ENCODE results near the gene PHYHD1.

PHYHD1 gene

DNA sequence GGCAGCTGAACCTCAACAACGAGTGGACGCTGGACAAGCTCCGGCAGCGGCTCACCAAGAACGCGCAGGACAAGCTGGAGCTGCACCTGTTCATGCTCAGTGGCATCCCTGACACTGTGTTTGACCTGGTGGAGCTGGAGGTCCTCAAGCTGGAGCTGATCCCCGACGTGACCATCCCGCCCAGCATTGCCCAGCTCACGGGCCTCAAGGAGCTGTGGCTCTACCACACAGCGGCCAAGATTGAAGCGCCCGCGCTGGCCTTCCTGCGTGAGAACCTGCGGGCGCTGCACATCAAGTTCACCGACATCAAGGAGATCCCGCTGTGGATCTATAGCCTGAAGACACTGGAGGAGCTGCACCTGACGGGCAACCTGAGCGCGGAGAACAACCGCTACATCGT, 12.4 kb upstream of the PHYHD1 start:
- no peak overlapping the region for H3K4me3 ChIP-seq (ENCODE audit: low read depth, low read length)
- H3K9me3 ChIP-seq (ENCODE audit: severe bottlenecking): no peaks in the 10 kb centered on the region
- H3K36me3 ChIP-seq: peaks cover 67% of the 10 kb centered on the region
- H3K27me3 ChIP-seq (ENCODE audit: insufficient read depth, low read depth, severe bottlenecking): no peaks in the 10 kb centered on the region
- no peak overlapping the region for H3K27ac ChIP-seq
- no peak for DNase-seq
- TF ChIP-seq, protein P1, sequence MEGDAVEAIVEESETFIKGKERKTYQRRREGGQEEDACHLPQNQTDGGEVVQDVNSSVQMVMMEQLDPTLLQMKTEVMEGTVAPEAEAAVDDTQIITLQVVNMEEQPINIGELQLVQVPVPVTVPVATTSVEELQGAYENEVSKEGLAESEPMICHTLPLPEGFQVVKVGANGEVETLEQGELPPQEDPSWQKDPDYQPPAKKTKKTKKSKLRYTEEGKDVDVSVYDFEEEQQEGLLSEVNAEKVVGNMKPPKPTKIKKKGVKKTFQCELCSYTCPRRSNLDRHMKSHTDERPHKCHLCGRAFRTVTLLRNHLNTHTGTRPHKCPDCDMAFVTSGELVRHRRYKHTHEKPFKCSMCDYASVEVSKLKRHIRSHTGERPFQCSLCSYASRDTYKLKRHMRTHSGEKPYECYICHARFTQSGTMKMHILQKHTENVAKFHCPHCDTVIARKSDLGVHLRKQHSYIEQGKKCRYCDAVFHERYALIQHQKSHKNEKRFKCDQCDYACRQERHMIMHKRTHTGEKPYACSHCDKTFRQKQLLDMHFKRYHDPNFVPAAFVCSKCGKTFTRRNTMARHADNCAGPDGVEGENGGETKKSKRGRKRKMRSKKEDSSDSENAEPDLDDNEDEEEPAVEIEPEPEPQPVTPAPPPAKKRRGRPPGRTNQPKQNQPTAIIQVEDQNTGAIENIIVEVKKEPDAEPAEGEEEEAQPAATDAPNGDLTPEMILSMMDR (IDR thresholded peaks at IDR 0.05; ENCODE audit: low read depth, low read length): no peak

DNA sequence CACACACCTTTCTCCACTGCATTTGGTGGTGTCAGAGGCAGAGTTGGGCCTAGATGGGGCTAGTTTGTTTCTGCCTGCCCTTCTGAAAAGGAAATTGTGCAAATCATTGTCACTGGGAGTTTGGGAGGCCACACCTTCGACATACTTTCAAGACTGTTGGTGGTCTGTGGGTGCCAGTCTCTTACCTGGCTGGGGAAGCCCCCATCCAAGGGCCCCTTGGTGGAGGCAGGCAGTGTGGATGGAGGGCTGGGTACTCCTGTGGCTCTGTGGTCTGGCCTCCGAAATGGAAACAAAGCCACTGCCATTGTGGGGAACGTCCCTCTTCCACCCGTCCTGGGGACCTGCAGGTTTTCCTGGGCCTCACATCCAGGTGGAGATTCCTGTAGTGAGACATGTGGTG, 10.9 kb upstream of the PHYHD1 start:
- TF ChIP-seq, protein P1 (IDR thresholded peaks at IDR 0.05; ENCODE audit: low read depth, low read length): no peak
- DNase-seq: no peak
- Histone ChIP-seq H3K27me3 (ENCODE audit: insufficient read depth, low read depth, severe bottlenecking) (no peaks in the 10 kb centered on the region), H3K4me3 (ENCODE audit: low read depth, low read length) (no peak overlapping the region), H3K9me3 (ENCODE audit: severe bottlenecking) (no peaks in the 10 kb centered on the region), H3K27ac (no peak overlapping the region), H3K36me3 (peaks cover 79% of the 10 kb centered on the region)

DNA sequence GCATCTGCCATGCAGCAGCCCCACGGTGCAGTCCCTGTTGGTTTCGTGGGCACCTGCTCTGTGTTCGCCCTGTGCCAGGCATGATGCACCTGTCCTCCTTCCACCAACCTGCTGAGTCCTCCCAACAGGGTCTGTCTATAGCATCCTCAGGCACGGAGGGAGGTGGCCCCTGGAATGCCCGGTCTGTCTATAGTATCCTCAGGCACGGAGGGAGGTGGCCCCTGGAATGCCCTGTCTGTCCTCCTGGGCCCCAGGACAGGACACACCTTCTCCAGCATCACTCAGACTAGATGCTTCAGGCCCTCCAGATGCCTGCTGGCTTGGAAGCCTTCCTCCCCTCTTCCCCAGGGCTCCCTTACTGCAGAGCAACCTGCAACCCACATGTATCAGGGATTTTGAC, 9.9 kb upstream of the PHYHD1 start:
- Histone ChIP-seq H3K36me3 (peaks cover 84% of the 10 kb centered on the region), H3K27ac (no peak overlapping the region), H3K9me3 (ENCODE audit: severe bottlenecking) (no peaks in the 10 kb centered on the region), H3K4me3 (ENCODE audit: low read depth, low read length) (no peak overlapping the region), H3K27me3 (ENCODE audit: insufficient read depth, low read depth, severe bottlenecking) (no peaks in the 10 kb centered on the region)
- TF ChIP-seq, protein P1 (IDR thresholded peaks at IDR 0.05; ENCODE audit: low read depth, low read length): no peak
- DNase-seq: no peak

DNA sequence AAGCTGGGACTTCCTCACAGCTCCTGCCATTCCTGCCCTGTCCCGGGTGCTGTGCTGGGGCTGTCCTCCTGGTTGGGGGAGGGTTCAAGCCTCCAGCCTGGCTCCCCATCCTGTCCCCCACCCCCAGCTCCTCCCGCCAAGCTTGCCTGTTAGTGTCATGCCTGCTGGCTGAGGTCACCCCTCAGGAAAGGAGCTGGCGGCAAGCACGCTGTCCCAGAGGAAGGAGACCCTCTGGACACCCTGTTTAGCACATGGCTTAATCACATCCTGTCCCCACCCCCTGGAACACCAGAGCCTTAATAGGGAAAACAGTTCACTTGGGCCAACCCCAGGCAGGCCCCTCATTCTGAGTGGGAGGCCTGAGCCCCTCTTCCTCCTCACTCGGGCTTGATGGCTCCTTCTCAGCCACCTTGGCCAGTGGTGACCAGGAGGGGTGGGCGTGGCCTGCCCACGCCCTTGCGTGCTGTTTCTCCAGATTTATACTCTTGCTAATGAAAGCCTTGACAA, 9.2 kb upstream of the PHYHD1 start:
- DNase-seq: no peak
- Histone ChIP-seq H3K4me3 (ENCODE audit: low read depth, low read length) (no peak overlapping the region), H3K27me3 (ENCODE audit: insufficient read depth, low read depth, severe bottlenecking) (no peaks in the 10 kb centered on the region), H3K27ac (no peak overlapping the region), H3K9me3 (ENCODE audit: severe bottlenecking) (no peaks in the 10 kb centered on the region), H3K36me3 (peaks cover 89% of the 10 kb centered on the region)
- TF ChIP-seq, protein P1 (IDR thresholded peaks at IDR 0.05; ENCODE audit: low read depth, low read length): no peak

DNA sequence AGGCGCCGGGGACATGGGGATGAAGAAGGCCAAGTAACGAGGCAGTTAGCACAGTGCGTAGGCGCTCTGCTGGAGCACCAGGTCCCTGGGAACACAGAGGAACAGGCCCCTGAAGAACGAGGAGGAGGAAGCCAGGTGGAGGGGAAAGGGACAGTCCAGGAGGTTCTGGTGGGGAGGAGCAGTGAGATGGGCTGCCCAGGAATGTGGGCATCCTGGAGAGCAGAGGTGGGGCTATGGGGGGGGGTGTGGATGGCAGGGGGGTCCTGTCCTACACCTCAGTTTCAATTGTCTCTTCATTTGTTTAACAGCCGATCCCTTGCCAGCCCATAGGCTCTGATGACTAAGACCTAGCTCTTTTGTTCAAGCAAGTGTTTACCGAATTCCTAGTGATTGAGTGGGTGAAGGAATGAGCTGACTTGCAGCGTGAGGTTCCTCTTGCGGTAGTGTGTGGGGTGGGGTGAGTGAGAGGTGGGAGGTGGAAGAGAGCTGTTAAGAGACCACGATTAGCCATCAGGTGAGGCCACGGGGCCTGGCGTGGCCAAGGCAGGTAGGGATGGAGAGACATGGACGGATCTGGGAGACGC, 8.4 kb upstream of the PHYHD1 start:
- Histone ChIP-seq H3K4me3 (ENCODE audit: low read depth, low read length) (no peak overlapping the region), H3K9me3 (ENCODE audit: severe bottlenecking) (no peaks in the 10 kb centered on the region), H3K27ac (no peak overlapping the region), H3K27me3 (ENCODE audit: insufficient read depth, low read depth, severe bottlenecking) (no peaks in the 10 kb centered on the region), H3K36me3 (peaks cover 87% of the 10 kb centered on the region)
- no peak for DNase-seq
- TF ChIP-seq, protein P1 (IDR thresholded peaks at IDR 0.05; ENCODE audit: low read depth, low read length): no peak
